ENCODE data around the gene INAFM1.
"Not testable (repeated sequence)": the region's sequence is repeated elsewhere in the genome, so short reads cannot be mapped to it uniquely, and the experiment has no call there.

Gene INAFM1

GRCh38 chr19:47240996-47241918 is 33.4 kb upstream of the INAFM1 start:
- peak; percentile 38 to 53 for DNase-seq

GRCh38 chr19:47241919-47242577 is 32.6 kb upstream of the INAFM1 start:
- no peak for DNase-seq

- no peak for DNase-seq
Observed at GRCh38 chr19:47243364-47243775, 31.3 kb upstream of the INAFM1 start.

- DNase-seq: peak; percentile 96 to 98
Observed at GRCh38 chr19:47243776-47244547, 30.7 kb upstream of the INAFM1 start.

- DNase-seq: peak; percentile 78 to 83
Observed at GRCh38 chr19:47247308-47247990, 27.2 kb upstream of the INAFM1 start.

DNA sequence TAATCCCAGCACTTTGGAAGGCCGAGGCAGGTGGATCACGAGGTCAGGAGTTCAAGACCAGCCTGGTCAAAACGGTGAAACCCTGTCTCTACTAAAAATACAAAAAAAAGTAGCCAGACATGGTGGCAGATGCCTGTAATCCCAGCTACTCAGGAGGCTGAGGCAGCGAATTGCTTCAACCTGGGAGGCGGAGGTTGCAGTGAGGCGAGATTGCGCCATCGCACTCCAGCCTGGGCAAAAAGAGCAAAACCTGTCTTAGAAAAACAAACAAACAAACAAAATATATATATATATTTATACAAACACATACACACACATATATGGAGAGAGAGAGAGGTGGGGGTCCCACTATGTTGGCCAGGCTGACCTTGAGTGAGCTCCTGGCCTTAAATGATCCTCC is 21.7 kb upstream of the INAFM1 start:
- not testable (repeated sequence) for DNase-seq

DNA sequence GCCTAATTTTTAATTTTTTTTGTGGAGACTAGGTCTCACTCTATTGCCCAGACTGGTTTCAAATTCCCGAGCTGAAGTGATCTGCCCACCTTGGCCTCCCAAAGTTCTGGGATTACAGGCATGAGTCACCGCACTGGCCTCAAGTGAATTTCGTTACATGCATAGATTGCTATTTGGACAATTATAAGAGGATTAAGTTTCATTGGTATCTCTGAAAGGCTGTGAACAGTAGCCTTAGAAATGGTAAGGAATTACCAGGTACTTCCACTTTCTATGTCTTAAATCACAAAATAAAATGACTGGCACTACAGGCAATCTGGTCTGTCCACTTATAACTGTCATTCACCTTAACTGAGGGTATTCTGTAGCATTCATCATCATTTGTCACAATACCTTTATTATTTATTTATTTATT is 21.2 kb upstream of the INAFM1 start:
- no peak for DNase-seq

DNA sequence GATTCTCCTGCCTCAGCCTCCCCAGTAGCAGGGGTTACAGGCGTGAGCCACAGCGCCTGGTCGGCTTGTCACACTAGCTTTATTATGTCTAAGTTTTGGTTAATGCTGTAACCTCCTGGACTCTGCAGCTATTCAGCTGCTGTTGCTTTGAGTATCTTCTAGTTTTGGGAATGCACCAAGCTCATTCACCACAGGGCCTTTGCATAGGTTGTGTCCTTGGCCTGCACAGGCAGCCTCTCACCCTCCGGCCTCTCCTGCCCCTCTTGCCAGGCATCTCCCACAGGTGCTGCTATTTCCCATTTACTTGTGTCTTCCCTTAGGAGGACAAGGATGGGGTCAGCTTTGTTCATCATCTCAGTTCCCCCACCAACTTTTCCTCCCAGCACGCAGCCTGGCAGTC is 20.7 kb upstream of the INAFM1 start:
- DNase-seq: no peak

DNA sequence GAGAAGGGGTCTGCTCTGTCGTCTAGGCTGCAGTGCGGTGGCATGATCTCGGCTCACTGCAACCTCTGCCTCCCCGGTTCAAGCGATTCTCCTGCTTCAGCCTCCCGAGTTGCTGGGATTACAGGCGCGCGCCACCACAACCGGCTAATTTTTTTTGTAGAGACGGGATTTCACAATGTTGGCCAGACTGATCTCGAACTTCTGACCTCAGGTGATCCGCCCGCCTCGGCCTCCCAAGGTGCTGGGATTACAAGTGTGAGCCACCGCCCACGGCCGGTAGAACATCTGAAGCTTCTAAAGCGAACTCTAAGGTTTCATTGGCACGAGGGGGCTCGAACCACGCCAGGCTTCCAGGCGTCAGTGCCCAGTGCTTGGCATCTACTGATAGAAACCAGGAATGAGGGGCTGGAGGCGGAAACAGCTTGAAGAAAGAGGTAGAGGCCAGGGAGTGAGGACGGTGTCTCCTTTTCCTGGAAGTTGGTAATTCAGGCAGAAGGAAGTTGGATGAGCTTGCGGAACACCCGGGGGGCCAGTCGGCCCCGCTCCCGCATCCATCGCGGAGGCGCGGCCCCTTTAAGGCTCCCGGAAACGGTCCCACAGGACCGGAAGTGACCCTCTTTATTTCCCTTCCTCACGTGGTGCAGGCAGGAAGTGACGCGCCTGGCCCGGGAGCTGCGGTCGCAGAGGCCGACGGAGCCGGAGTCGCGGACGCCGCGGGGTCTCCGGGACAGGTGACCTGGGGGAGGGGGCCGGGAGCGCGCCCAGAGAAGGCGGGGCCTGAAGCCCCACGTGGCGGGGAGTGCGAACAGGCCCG is 18.6 kb upstream of the INAFM1 start, which contains the start of gene CCDC9:
Gene CCDC9 (plus strand): TSS at position 647 of the 814 bp plus-strand sequence. CDS start 1,876 bp downstream, outside the sequence.
- peak; percentile 96 to 97 for DNase-seq

DNA sequence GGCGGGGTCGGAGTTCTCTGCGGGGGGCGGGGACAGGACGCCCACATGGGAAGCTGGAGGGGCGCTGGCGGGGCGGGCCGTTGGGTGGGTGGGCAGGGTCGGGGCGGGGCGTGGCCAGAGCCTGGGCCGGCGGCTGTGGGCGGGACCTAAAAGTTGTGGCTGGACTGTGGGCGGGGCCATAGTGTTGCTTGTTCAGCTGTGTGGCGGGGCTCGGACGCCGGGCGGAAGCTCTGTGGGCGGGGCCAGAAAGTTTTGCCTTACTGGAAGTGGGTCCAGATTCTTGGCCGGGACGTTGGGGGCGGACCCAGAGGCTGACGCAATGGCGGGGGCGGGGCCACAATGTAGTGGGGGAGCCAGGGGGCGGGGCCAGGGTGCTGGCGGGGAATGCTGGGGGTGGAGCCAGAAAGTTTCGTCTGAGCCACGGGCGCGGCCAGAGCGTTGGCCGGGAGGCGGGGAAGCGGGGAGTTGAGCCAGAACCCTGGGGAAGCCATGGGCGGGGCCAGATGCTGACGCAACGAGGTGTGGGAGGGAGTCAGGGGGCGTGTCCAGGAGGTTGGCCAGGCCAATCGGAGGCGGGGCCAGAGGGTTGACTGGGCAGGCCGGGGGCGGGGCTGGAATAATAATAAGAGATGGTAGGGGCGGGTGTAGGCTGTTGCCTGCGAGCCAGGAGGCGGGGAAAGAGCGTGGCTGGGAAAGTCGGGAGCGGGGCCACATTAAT is 17.8 kb upstream of the INAFM1 start:
- peak; percentile 100 for DNase-seq

GRCh38 chr19:47257411-47258169 is 17.1 kb upstream of the INAFM1 start:
- DNase-seq: no peak

DNA sequence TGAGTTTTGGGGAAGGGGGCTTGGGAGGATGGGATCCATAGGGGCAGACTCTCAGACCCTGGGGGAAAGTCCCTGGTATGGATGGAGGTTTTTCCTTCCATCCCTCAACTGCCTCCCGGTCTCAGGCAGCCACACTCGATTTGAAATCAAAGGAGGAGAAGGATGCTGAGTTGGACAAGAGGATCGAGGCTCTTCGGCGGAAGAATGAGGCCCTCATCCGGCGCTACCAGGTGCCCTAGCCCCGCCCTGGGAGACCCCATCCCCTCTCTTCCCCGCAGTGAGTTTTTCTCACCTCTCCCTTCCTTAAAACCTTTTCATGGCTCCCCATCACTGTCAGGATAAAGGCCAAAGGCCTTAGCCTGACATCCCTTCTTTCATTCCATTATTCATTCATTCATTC is 16.3 kb upstream of the INAFM1 start:
- no peak for DNase-seq

- DNase-seq: no peak
Observed at GRCh38 chr19:47258895-47259555, 15.7 kb upstream of the INAFM1 start.

GRCh38 chr19:47260476-47260875 is 14.2 kb upstream of the INAFM1 start:
- DNase-seq: no peak

DNA sequence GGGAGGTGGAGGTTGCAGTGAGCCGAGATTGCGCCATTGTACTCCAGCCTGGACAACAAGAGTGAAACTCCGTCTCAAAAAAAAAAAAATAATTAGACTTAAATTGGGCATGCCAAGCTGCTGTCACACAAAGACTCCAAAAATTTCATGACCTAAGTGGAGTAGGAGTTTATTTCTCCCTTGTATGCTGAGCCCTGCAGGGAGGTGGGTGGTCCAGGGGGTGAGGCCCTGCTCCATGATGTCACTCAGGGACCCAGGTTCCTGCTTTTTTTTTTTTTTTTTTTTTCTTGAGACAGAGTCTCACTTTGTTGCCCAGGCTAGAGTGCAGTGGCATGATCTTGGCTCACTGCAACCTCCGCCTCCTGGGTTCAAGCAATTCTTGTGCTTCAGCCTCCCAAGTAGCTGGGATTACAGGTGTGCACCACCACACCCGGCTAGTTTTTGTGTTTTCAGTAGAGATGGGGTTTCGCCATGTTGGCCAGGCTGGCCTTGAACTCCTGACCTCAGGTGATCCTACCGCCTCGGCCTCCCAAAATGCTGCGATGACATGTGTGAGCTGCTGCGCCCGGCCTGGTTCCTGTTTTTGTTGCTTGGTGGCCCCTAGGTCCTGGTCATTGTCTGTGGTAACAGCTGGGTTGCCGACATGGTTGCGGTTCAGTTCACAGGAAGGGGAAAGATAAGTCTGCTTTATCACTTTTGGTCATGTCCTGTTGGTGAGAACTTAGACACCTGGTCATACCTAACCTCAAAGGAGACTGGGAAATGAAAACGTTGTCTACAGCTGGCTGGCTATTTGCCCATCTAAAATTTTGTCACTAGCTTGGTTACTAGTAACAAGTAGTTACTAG is 12.5 kb upstream of the INAFM1 start:
- DNase-seq: peak in 1 of 2 donors; percentile 31

- DNase-seq: no peak
Observed at GRCh38 chr19:47264629-47265028, 10.1 kb upstream of the INAFM1 start.

- DNase-seq: no peak
Observed at GRCh38 chr19:47266401-47266941, 8.2 kb upstream of the INAFM1 start.

DNA sequence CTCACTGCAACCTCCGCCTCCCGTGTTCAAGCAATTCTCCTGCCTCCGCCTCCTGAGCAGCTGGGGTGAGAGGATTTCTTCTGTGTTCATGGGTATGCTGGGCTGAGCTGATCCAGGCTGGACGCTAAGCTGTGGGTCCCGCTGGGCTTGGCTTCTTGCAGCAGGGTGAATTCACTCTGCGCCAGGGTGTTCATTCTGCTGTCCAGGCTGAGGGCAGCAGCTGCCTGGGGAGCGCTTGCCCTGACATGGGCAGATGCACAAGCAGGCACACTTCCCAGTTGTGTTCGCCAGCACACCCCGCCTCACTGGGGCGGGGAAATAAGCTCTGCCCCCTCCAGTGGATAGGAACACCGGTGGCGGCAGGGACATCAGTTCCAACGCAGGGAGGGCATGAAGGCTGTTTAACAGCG is 7.3 kb upstream of the INAFM1 start:
- DNase-seq: no peak

Data from inflammatory macrophage (primary cell).